Stimulated activated CD4-positive, alpha-beta T cell treated with anti-CD3 and anti-CD28 coated beads, Interleukin-2, amount 100 ng/mL, for 24 hours (primary cell): Measurements from ENCODE around the gene NOP9.

ENCODE experiments used
- DNase-seq, 2 donors: peaks; one replicate each; pipeline ENCODE4 v3.0.0-alpha.2; 2020

The NOP9 gene

DNA sequence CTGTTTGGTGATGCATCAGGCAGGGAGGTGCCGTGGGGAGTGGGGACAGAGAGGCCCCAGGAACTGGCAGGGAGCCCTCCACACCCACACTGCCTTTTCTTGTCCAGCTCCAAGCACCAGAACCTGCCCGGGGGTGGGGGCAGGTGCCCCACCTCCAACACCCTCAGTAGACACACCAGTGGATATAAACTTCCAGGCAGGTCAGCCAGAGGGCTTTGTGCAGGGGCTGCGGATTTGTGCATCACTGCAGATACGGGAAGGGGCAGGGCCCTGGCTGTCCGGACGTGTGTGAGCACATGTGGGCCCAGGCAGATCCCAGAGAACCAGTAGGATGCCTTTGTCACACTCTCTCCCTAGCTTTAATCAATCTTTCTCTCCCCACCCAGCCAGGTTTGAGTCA, 35.4 kb upstream of the NOP9 start:
- DNase-seq = no peak

DNA sequence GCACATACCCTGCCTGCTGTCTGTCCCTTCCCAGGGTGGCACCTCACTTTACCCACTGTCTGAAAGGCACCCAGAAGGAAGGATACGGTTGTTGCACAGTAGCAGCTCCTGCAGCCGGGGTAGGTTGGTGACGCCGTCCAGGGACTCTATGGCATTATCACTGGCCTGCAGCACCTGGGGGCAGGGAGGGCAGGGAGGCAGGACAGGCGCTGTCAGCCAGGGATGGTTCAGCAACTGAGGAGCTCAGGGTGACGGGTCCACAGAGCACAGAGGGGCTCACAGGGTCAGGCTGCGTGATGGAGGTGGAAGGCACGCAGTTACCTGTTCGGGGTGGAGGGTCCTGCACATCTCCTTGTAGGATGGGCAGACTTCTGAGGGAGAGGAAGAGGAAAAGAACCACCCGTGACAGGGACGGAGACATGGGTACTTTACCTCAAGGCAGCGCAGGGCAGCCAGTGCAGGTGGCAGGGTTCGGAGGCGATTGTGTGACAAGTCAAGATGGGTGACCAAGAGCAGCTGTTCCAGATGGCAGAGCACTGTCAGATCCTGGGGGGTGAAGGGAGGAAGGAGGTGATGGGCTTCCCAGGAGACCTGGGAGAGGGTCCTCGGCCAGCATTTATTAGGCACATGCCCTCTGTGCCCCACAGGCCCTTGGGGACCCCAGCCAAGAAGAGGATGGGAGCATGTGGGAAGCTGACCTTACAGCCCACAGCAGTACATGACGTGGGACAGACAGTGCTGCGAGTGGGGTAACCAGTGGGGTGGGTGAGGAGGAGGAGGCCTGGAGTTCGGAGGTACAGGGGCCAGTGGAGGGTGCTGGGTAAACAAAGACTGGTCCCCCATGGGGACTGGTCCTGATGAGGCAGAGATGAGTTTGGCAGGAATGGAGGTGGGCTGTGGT, 33.1 kb upstream of the NOP9 start:
- DNase-seq = no peak

DNA sequence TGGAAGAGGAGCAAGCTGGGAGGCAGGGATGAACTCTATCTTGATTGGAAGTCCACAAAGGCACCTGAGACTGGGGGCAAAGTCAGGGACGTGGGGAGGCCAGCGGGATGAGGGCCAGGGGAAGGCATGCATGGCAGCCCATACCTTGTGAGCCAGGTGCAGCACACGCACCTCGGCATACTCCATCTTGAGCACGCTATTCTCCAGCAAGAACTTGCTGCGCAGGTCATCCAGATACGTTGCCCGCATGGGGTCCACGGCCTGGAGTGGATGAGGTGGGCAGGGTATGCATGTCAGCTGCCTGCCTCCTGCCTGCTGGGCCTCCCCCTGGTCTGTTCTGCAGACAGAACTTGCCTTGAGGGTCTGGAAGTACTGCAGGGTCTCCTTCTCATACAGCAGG, 32.1 kb upstream of the NOP9 start:
- no peak for DNase-seq

DNA sequence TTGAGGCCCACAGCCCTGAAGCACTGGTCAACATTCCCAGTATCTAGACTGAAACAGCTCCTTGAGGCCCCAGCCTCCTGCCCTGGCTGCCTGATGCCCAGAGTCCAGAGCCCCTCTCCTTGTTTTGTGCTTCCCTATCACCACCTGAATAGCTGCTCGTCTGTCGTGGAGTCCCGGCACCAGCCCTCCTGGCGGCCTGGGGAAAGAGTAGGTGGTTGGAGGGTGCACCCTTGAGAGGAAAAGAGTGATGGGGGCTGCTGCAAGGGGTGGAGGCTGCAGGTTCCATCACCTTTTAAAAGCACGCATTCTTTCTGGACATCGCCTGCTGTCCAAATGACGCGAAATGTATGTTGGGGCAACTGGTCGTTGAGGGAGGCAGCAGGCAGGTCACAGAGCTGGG, 31.4 kb upstream of the NOP9 start:
- no peak for DNase-seq

DNA sequence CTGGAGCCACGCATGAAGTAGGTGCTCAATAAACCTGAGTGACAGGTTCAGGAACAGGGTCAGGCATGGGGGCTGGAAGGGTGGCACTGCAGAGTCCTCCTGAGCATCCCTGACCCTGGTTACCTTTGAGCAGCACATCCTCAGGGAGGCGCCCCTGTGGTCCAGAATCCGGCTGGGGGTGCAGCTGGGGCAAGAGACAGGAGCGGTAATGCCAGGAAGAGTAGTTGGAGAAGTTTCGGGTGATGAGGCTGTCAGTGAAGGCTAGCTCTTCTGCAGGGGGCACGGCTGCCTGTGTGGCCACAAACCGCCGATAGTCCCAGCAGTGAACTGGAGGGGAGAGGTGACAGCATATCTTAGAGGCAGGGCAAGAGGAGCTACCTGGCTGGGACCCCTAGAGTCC, 30.3 kb upstream of the NOP9 start:
- no peak for DNase-seq

DNA sequence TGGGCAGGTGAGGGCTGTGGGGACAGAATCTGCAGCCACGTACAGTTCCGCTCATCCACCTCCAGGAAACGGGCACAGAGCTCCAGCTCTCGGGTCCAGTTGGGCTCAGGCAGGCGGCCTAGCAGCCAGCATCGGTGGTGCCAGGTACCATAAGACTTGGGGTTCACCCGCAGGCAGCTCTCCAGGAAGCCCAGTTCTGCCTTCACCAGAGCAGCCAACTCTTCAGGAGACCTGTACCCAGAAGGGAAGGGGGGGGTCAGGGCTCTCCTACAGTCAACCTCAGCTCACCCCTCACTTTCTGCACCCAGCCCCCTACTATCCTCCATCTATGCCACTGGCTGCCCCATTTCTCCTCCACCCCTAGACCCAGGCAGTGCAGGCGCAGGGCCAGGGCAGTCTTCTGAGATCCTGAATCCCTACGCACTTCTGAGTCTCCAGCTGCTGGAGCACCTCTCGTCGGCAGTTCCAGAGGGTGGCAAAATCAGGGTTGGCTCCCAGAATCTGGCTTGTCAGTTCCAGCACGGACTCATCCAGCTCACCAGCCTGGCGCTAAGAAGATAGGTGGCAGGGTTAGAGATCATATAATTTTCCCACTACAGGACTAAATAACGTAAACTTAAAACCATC, 29.6 kb upstream of the NOP9 start:
- DNase-seq = no peak

DNA sequence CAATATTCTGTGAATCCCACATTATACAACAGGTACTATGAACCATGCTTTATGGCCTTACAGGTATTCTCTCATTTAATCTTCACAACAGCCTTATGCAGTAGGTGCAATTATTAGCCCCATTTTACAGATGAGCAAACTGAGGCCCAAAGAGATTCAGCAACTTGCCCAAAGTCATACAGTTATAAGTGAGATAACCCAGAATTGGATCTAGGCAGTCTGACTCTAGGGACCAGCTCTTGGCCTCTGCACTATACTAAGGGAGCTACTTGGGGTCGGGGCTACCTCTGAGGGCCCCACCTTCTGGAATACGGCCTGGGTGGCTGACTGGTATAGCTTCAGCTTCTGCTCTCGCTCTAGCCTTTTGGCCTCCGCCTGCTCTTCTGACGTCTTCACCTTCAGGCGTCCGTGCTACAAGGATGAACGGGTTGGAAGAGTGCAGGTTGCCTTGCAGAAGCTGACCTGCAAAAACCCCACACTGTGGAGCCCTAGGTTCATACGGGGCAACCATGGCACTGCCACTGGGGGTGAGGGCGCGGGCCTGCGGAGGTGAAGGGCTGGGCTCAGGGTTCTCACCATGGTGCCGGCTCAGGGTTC, 29.0 kb upstream of the NOP9 start:
- DNase-seq = no peak

DNA sequence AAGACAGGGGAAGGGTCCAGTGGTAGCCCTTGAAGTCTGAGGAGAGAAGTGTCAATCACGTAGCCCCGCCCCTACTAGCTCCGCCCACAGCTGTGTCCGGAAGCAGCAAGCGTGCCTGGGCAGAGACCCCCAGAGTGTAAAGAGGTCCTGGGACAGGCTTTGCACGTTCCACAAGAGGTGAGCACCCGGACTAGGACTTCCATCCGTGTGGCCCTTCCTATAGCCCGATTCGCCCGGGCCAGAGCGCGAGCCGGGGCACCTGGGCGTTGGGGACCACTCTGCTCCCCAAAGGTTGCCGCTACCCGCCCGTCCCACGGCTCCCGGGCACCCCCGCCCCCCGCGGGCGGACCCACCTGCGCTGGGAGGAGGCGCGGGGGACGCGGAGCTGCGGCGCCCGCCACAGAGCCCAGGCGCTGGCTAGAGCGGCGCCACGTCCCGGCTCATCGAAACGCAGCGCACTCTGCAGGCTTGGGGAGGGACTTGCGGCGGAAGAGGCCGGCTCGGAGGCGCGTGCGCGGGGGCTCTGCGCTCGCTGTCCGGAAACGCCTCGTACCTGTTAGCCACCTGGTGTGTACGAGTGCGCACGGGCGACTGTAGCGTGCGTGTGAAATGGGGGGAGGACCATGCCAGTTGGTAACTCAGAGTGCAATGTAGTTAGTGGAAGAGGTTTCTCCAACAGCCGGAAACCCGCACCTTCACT, 28.4 kb upstream of the NOP9 start, which contains the start of gene RABGGTA:
Gene RABGGTA, minus strand, starts transcription at position 464 of the 700 bp plus-strand sequence. CDS start 482 bp downstream, outside the sequence.
- peak; percentile 86 to 88 for DNase-seq

DNA sequence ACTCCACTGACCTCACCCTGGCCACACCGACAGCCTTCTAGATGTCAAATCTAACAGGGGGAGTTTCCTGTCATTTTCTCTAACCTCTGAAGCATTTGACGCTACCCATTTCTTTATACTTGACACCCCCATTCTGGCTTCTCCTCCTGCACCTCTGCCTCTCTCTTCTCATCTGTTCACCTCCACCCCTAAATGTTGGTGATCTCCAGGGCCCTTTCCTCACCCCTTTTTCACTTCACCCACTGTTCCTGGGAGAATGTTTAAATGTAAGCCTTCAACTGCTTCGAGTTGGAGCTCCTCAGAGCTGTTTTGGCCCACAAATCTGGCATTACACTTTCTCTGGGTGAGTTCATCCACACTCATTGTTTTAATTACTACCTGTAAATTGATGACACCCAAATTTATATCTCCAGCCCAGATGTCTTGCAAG, 27.8 kb upstream of the NOP9 start:
- no peak for DNase-seq

DNA sequence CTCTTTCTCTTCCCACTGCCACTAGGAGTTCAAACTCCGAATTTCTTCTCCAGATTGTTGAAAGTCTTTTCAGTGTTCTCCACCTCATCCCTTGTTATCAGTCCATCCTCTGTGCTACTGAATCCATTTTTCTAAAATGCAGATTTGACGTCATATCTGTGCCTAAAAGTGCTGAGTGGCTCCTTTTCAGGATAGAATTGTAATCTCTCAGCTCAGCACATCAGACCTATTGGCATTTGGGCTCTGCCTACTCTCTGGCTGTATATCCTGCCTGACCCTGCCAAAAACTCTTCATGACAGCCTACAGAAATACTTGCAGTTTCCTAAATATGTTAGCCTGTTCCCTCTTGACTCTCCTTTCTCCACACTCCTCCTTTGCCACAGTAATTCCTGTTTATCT, 27.2 kb upstream of the NOP9 start:
- no peak for DNase-seq

DNA sequence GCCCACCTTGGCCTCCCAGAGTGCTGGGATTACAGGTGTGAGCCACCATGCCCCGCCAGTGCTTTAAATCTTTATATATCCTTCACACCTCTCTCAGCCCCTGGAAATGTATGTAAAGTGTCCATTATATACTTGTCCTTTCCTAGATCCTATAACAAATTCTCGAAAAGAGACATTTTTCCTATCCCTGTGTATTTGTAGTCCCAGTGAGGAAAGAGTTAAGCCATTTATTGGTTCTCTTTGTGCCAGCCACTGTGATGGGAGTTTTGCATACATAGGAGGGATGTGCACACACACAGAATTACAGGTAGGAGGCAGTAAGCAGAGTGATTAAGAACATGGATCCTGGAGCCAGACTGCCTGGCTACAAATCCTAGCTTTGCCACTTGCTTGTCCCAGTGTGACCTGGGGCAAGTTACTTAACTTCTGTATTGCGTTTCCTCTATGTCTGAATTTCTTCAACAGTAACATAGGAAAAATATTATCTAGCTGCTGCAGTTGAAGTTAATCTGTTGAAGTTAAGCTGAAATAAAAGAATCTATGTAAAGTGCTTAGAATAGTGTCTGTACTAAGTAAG, 26.1 kb upstream of the NOP9 start:
- DNase-seq = no peak

DNA sequence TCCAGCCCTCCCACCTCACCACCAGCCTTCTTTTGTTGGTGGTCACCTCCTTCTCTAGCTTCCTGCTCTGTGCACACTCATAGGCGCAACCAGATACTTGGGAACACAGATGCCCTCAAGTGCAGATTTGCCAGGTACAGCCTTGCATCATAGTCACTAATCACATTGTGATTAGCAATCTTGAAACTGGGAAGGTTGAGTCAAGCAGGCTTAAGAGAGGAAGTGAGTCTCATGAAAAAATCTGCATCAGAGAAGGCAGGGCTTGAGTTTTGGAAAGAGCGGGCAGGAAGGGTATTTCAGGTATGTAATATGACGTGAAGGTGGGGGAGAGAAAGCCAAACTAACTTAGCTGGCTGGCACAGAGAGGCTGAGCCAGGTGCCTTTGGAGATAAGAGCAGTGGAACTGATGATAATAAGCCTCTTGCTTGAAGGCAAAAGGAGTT, 25.5 kb upstream of the NOP9 start:
- peak; percentile 48 to 54 for DNase-seq

DNA sequence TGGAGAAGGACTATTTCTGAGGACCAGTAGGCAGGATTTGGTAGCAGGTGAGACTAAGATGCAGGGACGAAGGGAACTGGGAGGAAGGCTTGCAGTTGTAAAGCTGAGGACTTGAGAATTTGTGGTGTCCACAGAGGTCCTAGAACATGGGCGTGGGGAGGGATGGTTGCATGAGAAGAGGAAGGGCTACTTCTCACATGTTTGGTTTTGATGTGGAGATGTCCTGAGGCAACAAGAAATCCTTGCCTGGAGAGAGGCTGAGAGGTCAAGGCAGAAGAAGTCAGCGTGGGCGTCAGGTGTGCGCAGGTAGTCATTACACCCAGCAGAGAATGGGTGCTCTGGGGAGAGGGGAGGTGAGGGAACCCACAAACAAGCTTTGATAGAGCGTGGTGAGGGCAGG, 22.6 kb upstream of the NOP9 start:
- no peak for DNase-seq

DNA sequence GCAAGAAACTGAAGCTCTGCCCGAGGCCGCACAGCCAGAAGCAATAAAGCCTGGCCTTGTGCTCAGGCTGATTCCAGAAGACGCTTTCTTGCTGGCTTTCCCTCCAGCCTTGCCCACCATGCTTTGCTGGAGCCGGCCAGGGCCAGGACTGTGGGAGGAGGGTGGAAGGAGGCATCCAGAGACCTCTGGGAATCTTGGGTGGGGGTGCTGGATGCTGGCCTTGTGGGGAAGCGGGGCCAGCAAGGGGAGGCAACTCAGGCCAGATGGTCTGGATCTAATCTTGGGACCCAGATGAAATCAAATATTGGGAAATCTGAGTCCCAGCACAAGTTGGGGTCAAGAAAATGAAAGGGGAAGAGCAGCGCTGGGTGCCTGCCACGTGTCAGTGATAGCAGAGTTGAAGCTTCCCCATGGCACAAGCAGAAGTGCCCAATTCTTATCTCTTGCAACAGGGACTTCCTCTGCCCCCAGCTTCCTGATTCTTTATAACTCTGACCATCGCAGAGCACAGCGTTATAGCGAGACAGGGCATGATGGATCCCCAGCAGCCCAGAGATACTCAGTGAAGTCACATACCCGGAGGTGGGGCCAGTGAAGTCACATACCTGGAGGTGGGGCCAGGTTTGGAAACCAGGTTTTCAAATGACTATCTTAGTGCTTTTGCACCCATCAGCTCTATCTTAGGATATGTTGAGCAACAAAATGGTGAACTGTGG, 21.9 kb upstream of the NOP9 start:
- DNase-seq = peak; percentile 22 to 25

DNA sequence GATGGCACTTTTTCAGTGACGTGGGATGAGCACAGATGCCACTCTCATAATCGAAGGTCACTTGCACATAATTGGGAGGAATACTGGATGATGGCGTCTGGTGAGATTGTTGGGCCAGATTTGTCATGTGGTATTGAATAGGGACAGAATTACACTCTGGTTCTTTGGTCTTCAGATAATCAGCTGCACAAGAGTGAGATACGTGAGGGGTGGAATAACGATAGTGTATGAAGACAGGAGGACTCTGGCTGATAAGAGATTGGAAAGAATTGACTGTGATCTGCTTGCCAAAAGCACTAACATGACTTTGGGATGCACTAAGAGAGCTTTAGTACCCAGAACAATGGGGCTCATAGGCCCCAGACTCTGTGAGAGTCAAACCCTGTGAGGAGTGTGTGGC, 21.2 kb upstream of the NOP9 start:
- no peak for DNase-seq

DNA sequence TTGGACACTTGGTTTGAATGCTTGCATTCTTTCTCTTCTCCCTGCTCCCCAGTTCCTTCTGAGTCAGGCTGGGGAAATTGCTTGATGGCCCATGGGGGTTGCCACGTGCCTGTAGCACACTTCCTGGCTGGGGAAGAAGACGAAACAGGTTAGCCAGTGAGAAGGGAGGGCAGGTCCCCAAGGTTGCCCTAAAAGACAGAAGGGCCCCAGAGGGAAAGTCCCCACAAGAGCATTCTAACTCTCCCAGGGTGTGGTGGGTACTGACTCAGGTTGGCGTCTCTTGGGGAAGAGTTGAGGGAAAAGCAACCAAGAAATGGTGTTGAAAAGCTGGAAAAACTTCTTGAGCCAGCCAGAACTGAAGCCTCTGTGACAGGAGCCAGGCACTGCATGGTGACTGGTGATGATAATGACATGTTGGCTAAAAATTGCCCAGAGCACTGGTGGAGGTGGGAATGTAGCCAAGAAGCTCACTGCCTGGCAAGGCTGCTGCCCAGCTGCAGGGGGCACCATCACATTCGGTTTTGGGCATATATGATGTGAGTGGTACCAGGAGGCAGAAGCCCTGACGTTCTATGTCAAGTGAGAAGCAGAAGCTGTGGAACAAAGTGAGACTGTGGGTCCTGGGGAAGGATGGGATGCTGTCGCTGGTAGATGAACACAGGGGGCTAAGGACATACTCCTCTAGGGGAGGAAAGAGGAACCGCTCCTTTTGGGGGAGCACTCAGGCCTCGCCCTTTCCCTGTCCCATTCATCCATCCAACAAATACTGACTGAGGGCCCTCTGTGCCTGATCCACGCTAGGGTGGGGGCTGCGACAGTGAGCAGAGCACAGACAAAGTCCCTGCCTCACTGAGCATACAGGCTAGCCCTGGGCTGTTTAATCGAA, 20.1 kb upstream of the NOP9 start:
- DNase-seq = peak; percentile 56 to 61

DNA sequence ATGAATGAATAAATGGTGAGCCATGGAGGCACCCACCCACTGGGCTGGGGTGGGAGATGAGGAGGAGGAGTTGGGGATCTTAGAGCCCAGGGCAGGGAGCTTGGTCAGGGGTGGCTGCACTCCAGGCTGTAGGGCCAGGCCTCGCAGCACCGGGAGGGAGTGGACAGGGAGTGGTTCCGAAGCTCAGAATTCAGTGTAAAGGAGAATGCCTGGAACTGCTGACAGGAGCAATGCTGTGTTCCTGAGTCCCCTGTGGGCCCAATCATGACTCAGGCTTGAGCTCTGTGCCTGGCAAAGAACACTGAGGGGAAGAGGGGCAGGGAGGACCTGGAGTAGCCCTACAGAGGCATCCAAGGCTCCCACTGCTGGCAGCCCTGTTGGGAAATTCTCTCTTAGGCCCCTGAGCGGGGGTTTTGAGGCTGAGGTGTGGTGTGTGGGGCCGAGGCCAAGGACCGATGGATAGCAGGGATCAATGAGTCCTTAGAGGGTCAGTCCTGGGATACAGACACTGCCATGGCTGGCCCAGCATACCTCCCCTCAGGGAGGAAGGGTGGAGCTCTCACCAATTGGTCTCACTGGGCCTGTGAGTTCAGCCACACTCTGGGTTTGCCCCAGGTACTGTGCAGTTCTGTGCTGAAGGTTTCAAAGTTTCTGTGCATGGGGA, 18.7 kb upstream of the NOP9 start:
- DNase-seq = no peak

DNA sequence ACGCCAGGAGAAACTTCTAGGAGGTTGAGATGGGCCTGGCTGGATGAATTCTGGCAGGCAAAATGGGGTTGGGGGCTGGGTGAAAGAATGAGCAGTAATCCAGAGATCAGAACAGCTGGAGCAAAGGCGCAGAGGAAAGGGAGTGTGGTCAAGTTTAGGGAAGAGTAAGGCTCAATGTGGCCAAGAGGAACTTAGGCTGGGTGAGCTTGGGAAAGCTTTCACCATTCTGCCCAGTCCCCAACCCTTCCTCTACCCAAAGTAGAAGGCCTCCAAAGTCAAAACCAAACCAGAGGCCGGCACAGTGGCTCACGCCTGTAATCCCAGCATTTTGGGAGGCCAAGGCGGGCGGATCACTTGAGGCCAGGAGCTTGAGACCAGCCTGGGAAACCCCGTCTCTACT, 18.0 kb upstream of the NOP9 start:
- no peak for DNase-seq

DNA sequence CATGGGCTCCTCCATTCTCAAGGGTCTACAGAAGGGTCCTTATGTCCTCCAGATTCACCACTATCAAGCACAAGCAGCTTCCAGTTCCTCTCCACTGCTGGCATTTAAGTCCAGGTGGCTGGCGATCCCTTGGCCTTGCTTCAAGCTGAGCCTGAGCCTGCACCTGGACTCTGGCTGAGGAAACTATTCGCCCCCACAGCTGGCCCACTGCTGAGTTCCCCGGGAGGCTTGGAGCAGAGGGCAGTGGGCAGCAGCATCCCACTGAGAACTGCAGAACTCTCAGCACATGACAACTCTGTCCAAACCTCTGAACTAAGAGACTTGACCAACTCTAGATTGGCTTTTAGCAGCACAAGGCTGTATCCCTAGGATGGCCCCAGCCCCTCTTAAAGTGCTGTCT, 16.9 kb upstream of the NOP9 start:
- DNase-seq = no peak

DNA sequence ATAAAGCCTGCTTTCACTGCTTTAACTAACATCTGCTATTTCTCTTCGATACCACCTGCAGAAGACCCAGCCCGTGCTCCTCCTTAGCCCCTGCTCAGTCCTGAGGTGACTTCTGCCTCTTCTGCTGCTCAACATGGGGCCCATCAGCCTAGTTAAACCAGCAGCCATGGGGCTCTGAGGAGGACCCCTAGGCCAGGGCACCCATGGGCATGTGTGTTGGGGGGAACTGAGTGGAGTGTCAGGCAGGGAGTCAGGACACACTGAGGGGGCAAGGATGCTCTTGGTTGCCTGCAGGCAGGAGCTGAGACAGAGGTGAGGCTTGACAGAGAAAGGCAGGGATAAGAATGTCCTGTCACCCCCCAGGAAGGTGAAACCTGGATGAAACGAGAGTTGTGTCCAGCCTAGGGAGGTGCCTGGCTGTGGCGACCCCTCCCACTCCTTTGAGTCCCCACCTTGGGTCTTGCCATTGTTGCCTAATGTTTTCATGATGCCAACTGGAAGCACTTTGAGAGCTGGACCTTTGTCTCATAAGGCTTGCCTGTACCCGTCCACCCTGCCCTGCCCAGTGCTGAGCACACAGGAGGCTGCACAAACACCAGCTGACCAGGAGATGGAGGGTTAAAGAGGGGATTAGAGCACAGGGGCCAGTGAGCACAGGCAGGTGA, 15.7 kb upstream of the NOP9 start:
- DNase-seq = no peak
